ENCODE measurements around the gene RPS6KA5.
"Not testable (repeated sequence)": the region's sequence is repeated elsewhere in the genome, so short reads cannot be mapped to it uniquely, and the experiment has no call there.

RPS6KA5 gene

GRCh38 chr14:90858511-90858910 is 201.9 kb downstream of the RPS6KA5 start:
- no peak for DNase-seq

GRCh38 chr14:90857866-90858265 is 202.6 kb downstream of the RPS6KA5 start:
- DNase-seq, result no peak

- not testable (repeated sequence) for DNase-seq
Measured at GRCh38 chr14:90856115-90856514, 204.3 kb downstream of the RPS6KA5 start.

GRCh38 chr14:90853116-90853515 is 207.3 kb downstream of the RPS6KA5 start:
- DNase-seq, result no peak

GRCh38 chr14:90851327-90852036 is 209.0 kb downstream of the RPS6KA5 start:
- DNase-seq, result no peak

GRCh38 chr14:90850487-90850886 is 210.0 kb downstream of the RPS6KA5 start:
- no peak for DNase-seq

- DNase-seq, result no peak
Measured at GRCh38 chr14:90849787-90850444, 210.5 kb downstream of the RPS6KA5 start.

GRCh38 chr14:90848944-90849731 is 211.3 kb downstream of the RPS6KA5 start:
- no peak for DNase-seq

GRCh38 chr14:90846511-90846910 is 213.9 kb downstream of the RPS6KA5 start:
- DNase-seq, result no peak

- DNase-seq, result no peak
Measured at GRCh38 chr14:90844321-90844720, 216.1 kb downstream of the RPS6KA5 start.

GRCh38 chr14:90842726-90843125 is 217.7 kb downstream of the RPS6KA5 start:
- no peak for DNase-seq

GRCh38 chr14:90840667-90841066 is 219.8 kb downstream of the RPS6KA5 start:
- DNase-seq, result not testable (repeated sequence)

- DNase-seq, result no peak
Measured at GRCh38 chr14:90839889-90840266, 220.6 kb downstream of the RPS6KA5 start.

GRCh38 chr14:90839024-90839888 is 221.2 kb downstream of the RPS6KA5 start:
- no peak for DNase-seq

- not testable (repeated sequence) for DNase-seq
Measured at GRCh38 chr14:90838531-90838930, 221.9 kb downstream of the RPS6KA5 start.

GRCh38 chr14:90837355-90837754 is 223.1 kb downstream of the RPS6KA5 start:
- DNase-seq, result no peak

GRCh38 chr14:90836692-90837063 is 223.8 kb downstream of the RPS6KA5 start:
- no peak for DNase-seq

GRCh38 chr14:90831821-90832220 is 228.6 kb downstream of the RPS6KA5 start:
- no peak for DNase-seq

GRCh38 chr14:90830931-90831701 is 229.3 kb downstream of the RPS6KA5 start:
- no peak for DNase-seq

- no peak for DNase-seq
Measured at GRCh38 chr14:90829677-90830076, 230.8 kb downstream of the RPS6KA5 start.

- DNase-seq, result no peak
Measured at GRCh38 chr14:90828642-90829487, 231.6 kb downstream of the RPS6KA5 start.

All from NCI-H446 (cell line).